ENCODE results near the gene LARGE2. TPM values are rescaled to one million over a fixed set of nuclear protein-coding genes. Genes with fewer than 3 reads are reported as not detected.

LARGE2 gene
- total RNA-seq, 3 donors from 2014 or later (not counting 1 experiment from before 2014, with no cell fraction given), result 0.40 to 1.7 (median 1.0) TPM

GRCh38 chr11:45915446-45915845, 7.0 kb upstream of the LARGE2 start:
- Histone ChIP-seq H3K4me1 (ENCODE audit: control insufficient read depth, insufficient read depth, low read length) (peaks cover 40% of the 10 kb centered on the region), H3K9me3 (ENCODE audit: control insufficient read depth, insufficient read depth, low read length) (no peaks in the 10 kb centered on the region), H3K27ac (ENCODE audit: low read length) (no peak overlapping the region), H3K27me3 (ENCODE audit: control insufficient read depth, insufficient read depth, low read length) (no peaks in the 10 kb centered on the region), H3K36me3 (ENCODE audit: control insufficient read depth, insufficient read depth, low read length) (peaks cover 46% of the 10 kb centered on the region), H3K4me3 (ENCODE audit: low read length) (no peak overlapping the region)
- TF ChIP-seq, protein P1, sequence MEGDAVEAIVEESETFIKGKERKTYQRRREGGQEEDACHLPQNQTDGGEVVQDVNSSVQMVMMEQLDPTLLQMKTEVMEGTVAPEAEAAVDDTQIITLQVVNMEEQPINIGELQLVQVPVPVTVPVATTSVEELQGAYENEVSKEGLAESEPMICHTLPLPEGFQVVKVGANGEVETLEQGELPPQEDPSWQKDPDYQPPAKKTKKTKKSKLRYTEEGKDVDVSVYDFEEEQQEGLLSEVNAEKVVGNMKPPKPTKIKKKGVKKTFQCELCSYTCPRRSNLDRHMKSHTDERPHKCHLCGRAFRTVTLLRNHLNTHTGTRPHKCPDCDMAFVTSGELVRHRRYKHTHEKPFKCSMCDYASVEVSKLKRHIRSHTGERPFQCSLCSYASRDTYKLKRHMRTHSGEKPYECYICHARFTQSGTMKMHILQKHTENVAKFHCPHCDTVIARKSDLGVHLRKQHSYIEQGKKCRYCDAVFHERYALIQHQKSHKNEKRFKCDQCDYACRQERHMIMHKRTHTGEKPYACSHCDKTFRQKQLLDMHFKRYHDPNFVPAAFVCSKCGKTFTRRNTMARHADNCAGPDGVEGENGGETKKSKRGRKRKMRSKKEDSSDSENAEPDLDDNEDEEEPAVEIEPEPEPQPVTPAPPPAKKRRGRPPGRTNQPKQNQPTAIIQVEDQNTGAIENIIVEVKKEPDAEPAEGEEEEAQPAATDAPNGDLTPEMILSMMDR (IDR thresholded peaks at IDR 0.05), result no peak
- intact Hi-C loops (cut with micrococcal nuclease), result loop anchor here (10.0 kb wide), 1 partner anchor 209 kb away; the partner anchor contains the start of gene PHF21A
- Mint-ChIP-seq H3K27me3 (ENCODE audit: low read depth in 2 of 2) (no peaks in the 10 kb centered on the region), H3K27ac (peak overlapping the region; percentile 12 to 96), H3K4me3 (no peak overlapping the region), H3K36me3 (no peaks in the 10 kb centered on the region), H3K4me1 (peaks cover 30 to 39% of the 10 kb centered on the region in 2 donors), H3K9me3 (no peaks in the 10 kb centered on the region)
- ATAC-seq (no peak), DNase-seq (no peak)
- 90% methylated on average over 13 of the region's 13 CpGs for WGBS (ENCODE audit: insufficient coverage)

DNA sequence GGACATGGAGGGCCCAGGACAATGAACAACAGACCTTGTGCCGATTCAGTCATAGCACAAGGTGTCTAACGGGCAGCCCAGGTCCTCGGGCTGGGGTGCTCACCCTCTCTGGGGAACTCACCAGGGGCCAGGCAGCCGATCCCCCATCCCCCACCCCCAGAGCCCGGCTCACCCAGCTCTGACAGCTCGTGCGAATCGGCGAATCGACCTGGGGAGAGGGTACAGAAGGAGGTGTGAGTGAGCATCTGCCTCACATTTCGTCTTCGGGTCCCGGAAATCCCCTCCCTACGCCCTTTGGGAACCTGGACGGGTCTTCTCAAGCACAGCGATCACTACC, 5.2 kb upstream of the LARGE2 start:
- no peak for DNase-seq
- Mint-ChIP-seq H3K36me3 (no peaks in the 10 kb centered on the region), H3K4me1 (peaks cover 30 to 43% of the 10 kb centered on the region in 2 donors), H3K27me3 (ENCODE audit: low read depth in 2 of 2) (peaks cover 0 to 4% of the 10 kb centered on the region in 2 donors), H3K27ac (peak overlapping the region; percentile 96), H3K4me3 (peak overlapping the region; percentile 97), H3K9me3 (no peaks in the 10 kb centered on the region)
- peak overlapping the region; percentile 85 for H3K4me3 ChIP-seq (ENCODE audit: low read length)
- ATAC-seq, result peak in 2 of 3 donors; percentile 1 to 11
- peak overlapping the region; percentile 91 for H3K27ac ChIP-seq (ENCODE audit: low read length)
- peaks cover 34% of the 10 kb centered on the region for H3K36me3 ChIP-seq (ENCODE audit: control insufficient read depth, insufficient read depth, low read length)
- intact Hi-C loops (cut with micrococcal nuclease), result loop anchor here (10.0 kb wide), 1 partner anchor 208 kb away; the partner anchor contains the start of gene PHF21A
- no peaks in the 10 kb centered on the region for H3K9me3 ChIP-seq (ENCODE audit: control insufficient read depth, insufficient read depth, low read length)
- H3K27me3 ChIP-seq (ENCODE audit: control insufficient read depth, insufficient read depth, low read length), result peaks cover 3% of the 10 kb centered on the region
- TF ChIP-seq, protein P1 (IDR thresholded peaks at IDR 0.05), result no peak
- 8% methylated on average over 14 of the region's 16 CpGs for WGBS (ENCODE audit: insufficient coverage)
- H3K4me1 ChIP-seq (ENCODE audit: control insufficient read depth, insufficient read depth, low read length), result peaks cover 52% of the 10 kb centered on the region

DNA sequence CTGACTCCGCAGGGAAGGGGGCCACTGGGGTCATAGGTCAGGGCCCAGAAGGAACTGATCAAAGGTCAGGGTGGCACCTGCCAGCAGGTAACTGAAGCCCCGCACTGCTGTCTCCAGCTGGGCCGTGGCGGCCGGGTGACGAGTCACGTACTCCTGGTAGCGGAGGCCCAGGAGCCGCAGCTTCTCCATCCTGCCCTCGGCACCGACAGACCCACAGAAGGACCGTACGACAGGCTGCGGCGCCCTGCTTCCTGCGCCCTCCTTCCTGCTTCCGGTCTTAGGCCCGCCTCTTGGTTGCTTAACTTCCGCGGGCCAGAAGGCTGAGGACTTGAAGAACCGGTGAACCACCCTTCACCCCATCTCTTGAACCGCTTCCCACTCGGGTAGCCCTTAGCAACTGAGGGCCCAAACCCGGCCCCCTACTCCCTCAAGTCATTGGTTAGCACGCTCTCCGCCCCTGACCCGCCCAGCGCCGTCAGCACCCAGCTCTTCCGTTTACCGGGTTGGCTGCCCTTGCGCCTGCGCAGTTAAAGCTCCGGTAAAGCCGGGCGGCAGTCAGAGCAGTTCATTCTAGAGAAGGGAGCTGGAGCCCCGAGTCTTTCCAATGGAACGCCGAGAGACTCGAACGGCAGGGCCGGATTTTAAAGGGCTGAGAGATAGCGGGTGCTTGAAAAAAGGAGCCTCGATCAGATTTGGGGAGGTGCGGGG, 4.7 kb upstream of the LARGE2 start, which contains the start of gene PEX16:
PEX16 (minus strand) TSS at position 255 of the 708 bp plus-strand sequence; CDS start at position 189, 66 bp downstream.
- peak within 1 kb of the TSS; percentile 97 for H3K4me3 Mint-ChIP-seq
- TF ChIP-seq, protein P1 (IDR thresholded peaks at IDR 0.05), result no peak
- Histone ChIP-seq H3K27ac (ENCODE audit: low read length) (peak within 1 kb of the TSS; percentile 91), H3K27me3 (ENCODE audit: control insufficient read depth, insufficient read depth, low read length) (peaks cover 3% of the 10 kb centered on the region), H3K9me3 (ENCODE audit: control insufficient read depth, insufficient read depth, low read length) (no peaks in the 10 kb centered on the region), H3K36me3 (ENCODE audit: control insufficient read depth, insufficient read depth, low read length) (peaks cover 33% of the 10 kb centered on the region), H3K4me1 (ENCODE audit: control insufficient read depth, insufficient read depth, low read length) (peaks cover 52% of the 10 kb centered on the region), H3K4me3 (ENCODE audit: low read length) (peak within 1 kb of the TSS; percentile 85)
- DNase-seq, result peak; percentile 92 to 99
- H3K27me3 Mint-ChIP-seq (ENCODE audit: low read depth in 2 of 2), result peaks cover 0 to 4% of the 10 kb centered on the region in 2 donors
- peak; percentile 88 to 97 (median 92) for ATAC-seq
- no peaks in the 10 kb centered on the region for H3K9me3 Mint-ChIP-seq
- H3K36me3 Mint-ChIP-seq, result no peaks in the 10 kb centered on the region
- under 1% methylated on average over 45 of the region's 45 CpGs for WGBS (ENCODE audit: insufficient coverage)
- peak within 1 kb of the TSS; percentile 96 for H3K27ac Mint-ChIP-seq
- intact Hi-C loops (cut with micrococcal nuclease), result loop anchor here (1.0 to 10.0 kb wide), 4 partner anchors 18 to 700 kb away; partner anchors contain the start of genes ATG13, CRY2, HARBI1 and PHF21A
- H3K4me1 Mint-ChIP-seq, result peaks cover 30 to 43% of the 10 kb centered on the region in 2 donors
